ENCODE data around the gene ADCY7. TPM values are rescaled to one million over a fixed set of nuclear protein-coding genes. Genes with fewer than 3 reads are reported as not detected.

ADCY7 gene
- total RNA-seq, 1 experiment from 2014 or later: 39.3 TPM

- Histone ChIP-seq H4K20me1 (ENCODE audit: insufficient read depth) (peaks cover 25% of the 10 kb centered on the region), H3K9me3 (ENCODE audit: insufficient read depth, low read depth) (no peaks in the 10 kb centered on the region), H3F3A (ENCODE audit: insufficient read depth, low read depth) (peaks cover 3% of the 10 kb centered on the region; the same call in 1 of the 2 replicates), H3K4me1 (replicated peaks; ENCODE audit: insufficient read depth) (no peaks in the 10 kb centered on the region), H2AFZ (no peak overlapping the region), H3K27ac (no peak overlapping the region), H3K27me3 (ENCODE audit: insufficient read depth, low read depth) (no peaks in the 10 kb centered on the region), H3K36me3 (ENCODE audit: low read depth) (peaks cover 47% of the 10 kb centered on the region), H3K4me3 (no peak overlapping the region), H3K4me2 (no peak overlapping the region), H3K79me2 (ENCODE audit: low read depth) (peaks cover 12% of the 10 kb centered on the region), H3K9me2 (ENCODE audit: insufficient read depth) (no peaks in the 10 kb centered on the region)
- TF ChIP-seq EZH2 (IDR thresholded peaks at IDR 0.05; ENCODE audit: low read depth): no peak
- peak; percentile 83 for TF ChIP-seq CTCF (conservative IDR thresholded peaks at IDR 0.05)
- ChIA-PET CTCF (interaction anchor here (0.5 to 1.0 kb wide), 6 partner anchors 13 to 390 kb away, joined by 4 to 17 read pairs (median 7); partner anchors contain the start of gene CNEP1R1), POLR2A (ENCODE audit: unreplicated experiment) (interaction anchor here (0.6 kb wide), 1 partner anchor 329 kb away, joined by 5 read pairs; no protein-coding TSS in a partner anchor)
- intact Hi-C loops (cut with micrococcal nuclease; ENCODE audit: unreplicated experiment): loop anchor here (1.0 to 10.0 kb wide), 2 partner anchors 141 to 330 kb away; partner anchors contain the start of gene CNEP1R1
- no TSS peak for BruUV-seq (replicated peaks)
- no peak for DNase-seq
Measured at GRCh38 chr16:50354629-50355456, 88.5 kb downstream of the ADCY7 start.

GRCh38 chr16:50359626-50360025 is 93.3 kb downstream of the ADCY7 start:
- no peak for TF ChIP-seq EZH2 (IDR thresholded peaks at IDR 0.05; ENCODE audit: low read depth)
- no peak for TF ChIP-seq CTCF (conservative IDR thresholded peaks at IDR 0.05)
- no peak overlapping the region for H3K4me2 ChIP-seq
- no peak for DNase-seq
- no peaks in the 10 kb centered on the region for H3K9me2 ChIP-seq (ENCODE audit: insufficient read depth)
- H3K27ac ChIP-seq: no peak overlapping the region
- peaks cover 48% of the 10 kb centered on the region for H4K20me1 ChIP-seq (ENCODE audit: insufficient read depth)
- peaks cover 42% of the 10 kb centered on the region for H3K36me3 ChIP-seq (ENCODE audit: low read depth)
- H3K27me3 ChIP-seq (ENCODE audit: insufficient read depth, low read depth): no peaks in the 10 kb centered on the region
- H3F3A ChIP-seq (ENCODE audit: insufficient read depth, low read depth): peaks cover 3% of the 10 kb centered on the region; the same call in 1 of the 2 replicates
- H3K9me3 ChIP-seq (ENCODE audit: insufficient read depth, low read depth): no peaks in the 10 kb centered on the region
- H3K4me1 ChIP-seq (replicated peaks; ENCODE audit: insufficient read depth): no peaks in the 10 kb centered on the region
- intact Hi-C loops (cut with micrococcal nuclease; ENCODE audit: unreplicated experiment): loop anchor here (10.0 kb wide), 1 partner anchor 335 kb away; the partner anchor contains the start of gene CNEP1R1
- no peak overlapping the region for H2AFZ ChIP-seq
- H3K79me2 ChIP-seq (ENCODE audit: low read depth): peaks cover 51% of the 10 kb centered on the region
- BruUV-seq (replicated peaks): no TSS peak
- POLR2A ChIA-PET (ENCODE audit: unreplicated experiment): no interaction called here
- CTCF ChIA-PET: no interaction called here
- no peak overlapping the region for H3K4me3 ChIP-seq

- BruUV-seq (replicated peaks): no TSS peak
- Histone ChIP-seq H3K27me3 (ENCODE audit: insufficient read depth, low read depth) (no peaks in the 10 kb centered on the region), H3K9me3 (ENCODE audit: insufficient read depth, low read depth) (no peaks in the 10 kb centered on the region), H3F3A (ENCODE audit: insufficient read depth, low read depth) (peaks cover 3% of the 10 kb centered on the region; the same call in 1 of the 2 replicates), H3K27ac (no peak overlapping the region), H3K4me2 (no peak overlapping the region), H4K20me1 (ENCODE audit: insufficient read depth) (peaks cover 52% of the 10 kb centered on the region), H3K79me2 (ENCODE audit: low read depth) (peaks cover 55% of the 10 kb centered on the region), H3K36me3 (ENCODE audit: low read depth) (peaks cover 40% of the 10 kb centered on the region), H3K4me3 (no peak overlapping the region), H2AFZ (no peak overlapping the region), H3K4me1 (replicated peaks; ENCODE audit: insufficient read depth) (no peaks in the 10 kb centered on the region), H3K9me2 (ENCODE audit: insufficient read depth) (no peaks in the 10 kb centered on the region)
- CTCF ChIA-PET: no interaction called here
- POLR2A ChIA-PET (ENCODE audit: unreplicated experiment): interaction anchor here (0.6 kb wide), 1 partner anchor 381 kb away, joined by 3 read pairs; no protein-coding TSS in a partner anchor
- DNase-seq: no peak
- intact Hi-C loops (cut with micrococcal nuclease; ENCODE audit: unreplicated experiment): no loop called here
- TF ChIP-seq EZH2 (IDR thresholded peaks at IDR 0.05; ENCODE audit: low read depth): no peak
- no peak for TF ChIP-seq CTCF (conservative IDR thresholded peaks at IDR 0.05)
Measured at GRCh38 chr16:50360033-50360778, 93.9 kb downstream of the ADCY7 start.
